ENCODE results near the gene RAI14.
"Not testable (repeated sequence)": the region's sequence is repeated elsewhere in the genome, so short reads cannot be mapped to it uniquely, and the experiment has no call there.

Gene RAI14

DNA sequence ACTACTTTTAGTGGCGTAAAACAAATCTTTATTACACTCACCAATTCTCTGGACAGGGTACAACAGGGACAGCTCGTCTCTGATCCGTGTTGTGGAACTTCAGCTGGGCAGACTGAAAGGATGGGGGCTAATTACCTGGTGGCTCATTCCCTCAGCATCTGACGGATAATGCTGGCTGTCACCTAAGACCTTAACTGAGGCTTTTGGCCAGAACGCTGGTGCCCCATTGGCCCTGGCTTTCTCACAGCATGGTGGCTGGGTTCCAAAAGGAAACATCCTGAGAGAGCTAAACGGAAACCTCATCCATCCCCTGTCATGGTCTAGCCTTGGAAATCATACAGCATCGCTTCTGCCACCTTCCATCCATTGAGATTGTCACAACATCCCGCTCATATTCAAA is 62.9 kb downstream of the RAI14 start:
- Histone ChIP-seq H3K9me3 (ENCODE audit: severe bottlenecking) (no peaks in the 10 kb centered on the region), H3K4me3 (ENCODE audit: low read depth, low read length) (no peak overlapping the region), H3K27me3 (ENCODE audit: insufficient read depth, low read depth, severe bottlenecking) (no peaks in the 10 kb centered on the region), H3K36me3 (no peaks in the 10 kb centered on the region), H3K27ac (no peak overlapping the region)
- TF ChIP-seq, protein P1, sequence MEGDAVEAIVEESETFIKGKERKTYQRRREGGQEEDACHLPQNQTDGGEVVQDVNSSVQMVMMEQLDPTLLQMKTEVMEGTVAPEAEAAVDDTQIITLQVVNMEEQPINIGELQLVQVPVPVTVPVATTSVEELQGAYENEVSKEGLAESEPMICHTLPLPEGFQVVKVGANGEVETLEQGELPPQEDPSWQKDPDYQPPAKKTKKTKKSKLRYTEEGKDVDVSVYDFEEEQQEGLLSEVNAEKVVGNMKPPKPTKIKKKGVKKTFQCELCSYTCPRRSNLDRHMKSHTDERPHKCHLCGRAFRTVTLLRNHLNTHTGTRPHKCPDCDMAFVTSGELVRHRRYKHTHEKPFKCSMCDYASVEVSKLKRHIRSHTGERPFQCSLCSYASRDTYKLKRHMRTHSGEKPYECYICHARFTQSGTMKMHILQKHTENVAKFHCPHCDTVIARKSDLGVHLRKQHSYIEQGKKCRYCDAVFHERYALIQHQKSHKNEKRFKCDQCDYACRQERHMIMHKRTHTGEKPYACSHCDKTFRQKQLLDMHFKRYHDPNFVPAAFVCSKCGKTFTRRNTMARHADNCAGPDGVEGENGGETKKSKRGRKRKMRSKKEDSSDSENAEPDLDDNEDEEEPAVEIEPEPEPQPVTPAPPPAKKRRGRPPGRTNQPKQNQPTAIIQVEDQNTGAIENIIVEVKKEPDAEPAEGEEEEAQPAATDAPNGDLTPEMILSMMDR (IDR thresholded peaks at IDR 0.05; ENCODE audit: low read depth, low read length) = no peak
- DNase-seq = no peak

DNA sequence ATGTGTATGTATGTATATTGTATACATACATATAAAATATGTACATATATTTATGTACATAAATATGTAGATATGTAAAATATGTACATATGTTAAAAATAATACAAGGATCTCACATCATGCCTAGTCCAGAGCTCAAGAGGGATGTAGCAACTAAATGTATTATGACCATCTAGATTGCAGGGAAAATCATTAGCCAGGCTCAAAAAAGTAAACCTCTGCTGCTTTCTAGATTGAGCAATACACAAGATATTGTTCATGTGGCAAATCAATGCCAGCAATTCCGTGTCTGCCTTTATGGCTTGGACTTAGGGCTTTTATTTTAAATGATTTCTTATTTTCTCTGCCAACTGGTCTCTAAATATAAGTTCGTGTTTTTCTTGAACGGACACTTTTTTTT is 65.2 kb downstream of the RAI14 start:
- Histone ChIP-seq H3K4me3 (ENCODE audit: low read depth, low read length) (no peak overlapping the region), H3K9me3 (ENCODE audit: severe bottlenecking) (no peaks in the 10 kb centered on the region), H3K27ac (no peak overlapping the region), H3K36me3 (no peaks in the 10 kb centered on the region), H3K27me3 (ENCODE audit: insufficient read depth, low read depth, severe bottlenecking) (no peaks in the 10 kb centered on the region)
- no peak for DNase-seq
- TF ChIP-seq, protein P1 (IDR thresholded peaks at IDR 0.05; ENCODE audit: low read depth, low read length) = no peak

DNA sequence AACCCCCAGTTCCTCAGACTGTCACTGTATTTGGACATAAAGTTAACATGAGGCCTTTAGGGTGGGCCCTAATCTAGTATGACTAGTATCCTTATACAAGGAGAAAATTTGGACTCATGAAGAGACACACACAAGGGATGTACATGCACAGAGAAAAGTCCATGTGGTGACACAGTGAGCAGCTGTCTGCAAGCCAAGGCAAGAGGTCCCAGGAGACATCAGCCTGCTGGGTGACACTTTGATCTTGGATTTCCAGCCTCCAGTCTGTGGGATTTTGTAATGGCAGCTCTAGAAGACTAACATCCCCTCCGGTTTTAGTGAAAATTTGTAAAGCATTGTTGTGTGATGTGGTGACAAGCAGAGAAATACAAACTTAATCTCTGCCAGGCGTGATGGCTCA is 66.1 kb downstream of the RAI14 start:
- H3K27ac ChIP-seq = no peak overlapping the region
- peaks cover 3% of the 10 kb centered on the region for H3K9me3 ChIP-seq (ENCODE audit: severe bottlenecking)
- no peak overlapping the region for H3K4me3 ChIP-seq (ENCODE audit: low read depth, low read length)
- TF ChIP-seq, protein P1 (IDR thresholded peaks at IDR 0.05; ENCODE audit: low read depth, low read length) = no peak
- H3K36me3 ChIP-seq = no peaks in the 10 kb centered on the region
- no peaks in the 10 kb centered on the region for H3K27me3 ChIP-seq (ENCODE audit: insufficient read depth, low read depth, severe bottlenecking)
- DNase-seq = no peak

DNA sequence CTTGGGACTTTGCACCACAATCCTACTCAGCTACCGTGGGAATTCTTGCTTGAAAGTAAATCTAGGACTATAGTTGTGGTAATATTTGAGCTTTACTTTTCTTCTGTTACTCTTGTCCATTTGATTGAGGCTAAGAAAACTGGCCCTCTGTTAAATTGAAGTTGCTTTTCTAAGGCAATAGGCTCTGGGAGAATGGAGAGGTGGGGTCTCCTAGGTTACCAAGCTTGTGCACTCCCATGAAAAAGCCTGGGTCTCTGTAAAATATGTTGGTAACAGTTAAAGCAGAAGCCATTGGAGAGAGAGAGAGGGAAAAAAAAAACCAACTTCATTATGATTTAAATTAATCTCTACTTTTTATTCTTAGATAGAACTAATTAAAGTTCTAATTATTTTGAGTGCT is 68.6 kb downstream of the RAI14 start:
- Histone ChIP-seq H3K4me3 (ENCODE audit: low read depth, low read length) (no peak overlapping the region), H3K36me3 (no peaks in the 10 kb centered on the region), H3K27ac (no peak overlapping the region), H3K9me3 (ENCODE audit: severe bottlenecking) (peaks cover 7% of the 10 kb centered on the region), H3K27me3 (ENCODE audit: insufficient read depth, low read depth, severe bottlenecking) (no peaks in the 10 kb centered on the region)
- no peak for DNase-seq
- TF ChIP-seq, protein P1 (IDR thresholded peaks at IDR 0.05; ENCODE audit: low read depth, low read length) = no peak

DNA sequence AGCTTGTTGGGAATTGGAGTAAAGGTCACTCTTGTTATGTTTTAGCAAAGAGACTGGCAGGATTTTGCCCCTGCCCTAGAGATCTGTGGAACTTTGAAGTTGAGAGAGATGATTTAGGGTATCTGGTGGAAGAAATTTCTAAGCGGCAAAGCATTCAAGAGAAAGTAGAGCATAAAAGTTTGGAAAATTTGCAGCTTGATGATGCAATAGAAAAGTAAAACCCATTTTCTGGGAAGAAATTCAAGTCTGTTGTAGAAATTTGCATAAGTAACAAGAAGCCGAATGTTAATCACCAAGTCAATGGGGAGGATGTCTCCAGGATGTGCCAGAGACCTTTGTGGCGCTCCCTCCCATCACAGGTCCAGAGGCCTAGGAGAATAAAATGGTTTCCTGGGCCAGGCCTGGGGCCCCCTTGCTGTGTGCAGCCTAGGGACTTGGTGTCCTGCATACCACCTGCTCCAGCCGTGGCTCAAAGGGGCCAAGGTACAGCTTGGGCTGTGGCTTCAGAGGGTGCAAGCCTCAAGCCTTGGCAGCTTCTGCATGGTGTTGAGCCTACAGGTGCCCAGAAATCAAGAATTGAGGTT is 71.1 kb downstream of the RAI14 start:
- not testable (repeated sequence) for H3K9me3 ChIP-seq (ENCODE audit: severe bottlenecking); H3K36me3 ChIP-seq; H3K27me3 ChIP-seq (ENCODE audit: insufficient read depth, low read depth, severe bottlenecking); H3K27ac ChIP-seq; H3K4me3 ChIP-seq (ENCODE audit: low read depth, low read length); DNase-seq

DNA sequence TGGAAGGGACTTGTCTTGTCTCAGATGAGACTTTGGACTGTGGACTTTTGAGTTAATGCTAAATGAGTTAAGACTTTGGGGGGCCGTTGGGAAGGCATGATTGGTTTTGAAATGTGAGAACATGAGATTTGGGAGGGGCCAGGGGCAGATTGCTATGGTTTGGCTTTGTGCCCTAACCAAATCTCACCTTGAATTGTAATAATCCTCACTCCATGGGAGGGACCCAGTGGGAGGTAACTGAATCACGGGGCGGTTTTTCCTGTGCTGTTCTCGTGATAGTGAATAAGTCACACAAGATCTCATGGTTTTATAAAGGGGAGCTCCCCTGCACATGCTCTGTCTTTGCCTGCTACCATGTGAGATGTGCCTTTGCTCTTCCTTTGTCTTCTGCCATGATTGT is 72.1 kb downstream of the RAI14 start:
- TF ChIP-seq, protein P1 (IDR thresholded peaks at IDR 0.05; ENCODE audit: low read depth, low read length) = no peak
- DNase-seq = no peak

More for the DNA sequence above, 72.1 kb downstream of the RAI14 start:
- H3K27ac ChIP-seq = no peak overlapping the region
- peaks cover 7% of the 10 kb centered on the region for H3K9me3 ChIP-seq (ENCODE audit: severe bottlenecking)
- no peak overlapping the region for H3K4me3 ChIP-seq (ENCODE audit: low read depth, low read length)
- no peaks in the 10 kb centered on the region for H3K27me3 ChIP-seq (ENCODE audit: insufficient read depth, low read depth, severe bottlenecking)
- H3K36me3 ChIP-seq = no peaks in the 10 kb centered on the region

Data from WERI-Rb-1 (cell line).